Trophoblast cell (in vitro differentiated cells and primary cell): Measurements from ENCODE around the gene MAVS.

Experiments
- DNase-seq, 2 donors: peaks; one replicate each; pipeline ENCODE4 v3.0.0-alpha.2; 2016
- H2AFZ ChIP-seq: 2 replicates; pipeline ENCODE4 v1.6.1; 2013; ENCODE audit warnings: low read length, moderate library complexity, mild to moderate bottlenecking; ENCODE audit not compliant: insufficient read depth, poor library complexity
- H2AK5ac ChIP-seq: 2 replicates; pipeline ENCODE4 v1.6.1; 2013; ENCODE audit warnings: mild to moderate bottlenecking, low read length
- H2BK120ac ChIP-seq: 2 replicates; pipeline ENCODE4 v1.6.1; 2013; ENCODE audit warnings: low read length, mild to moderate bottlenecking, moderate library complexity; ENCODE audit not compliant: insufficient read depth, poor library complexity
- H2BK12ac ChIP-seq: 2 replicates; pipeline ENCODE4 v1.6.1; 2013; ENCODE audit warnings: mild to moderate bottlenecking, low read length, moderate library complexity
- H2BK5ac ChIP-seq: 2 replicates; pipeline ENCODE4 v1.6.1; 2013; ENCODE audit warnings: low read length, low read depth, moderate library complexity, mild to moderate bottlenecking; ENCODE audit not compliant: poor library complexity
- H3K14ac ChIP-seq: 2 replicates; pipeline ENCODE4 v1.6.1; 2013; ENCODE audit warnings: mild to moderate bottlenecking, low read length
- H3K18ac ChIP-seq: 2 replicates; pipeline ENCODE4 v1.6.1; 2013; ENCODE audit warnings: mild to moderate bottlenecking, low read length
- H3K23ac ChIP-seq: 2 replicates; pipeline ENCODE4 v1.6.1; 2013; ENCODE audit warnings: low read length
- H3K27ac ChIP-seq: 2 replicates; pipeline ENCODE4 v1.5.1; 2013; ENCODE audit warnings: low read depth, mild to moderate bottlenecking, inconsistent platforms, low read length, moderate library complexity
- H3K27me3 ChIP-seq: 2 replicates; pipeline ENCODE4 v1.6.1; 2013; ENCODE audit warnings: inconsistent platforms, mild to moderate bottlenecking, low read length, moderate library complexity; ENCODE audit not compliant: insufficient read depth
- H3K36me3 ChIP-seq, 2 experiments: 1 replicate in 1 of 2; 2 replicates in 1 of 2; pipeline ENCODE4 v1.6.1; 2013; ENCODE audit warnings: low read length in 2 of 2, mild to moderate bottlenecking in 2 of 2, moderate library complexity in 1 of 2; ENCODE audit not compliant: insufficient read depth in 2 of 2, control insufficient read depth in 1 of 2
- H3K4ac ChIP-seq: 2 replicates; pipeline ENCODE4 v1.6.1; 2013; ENCODE audit warnings: low read depth, mild to moderate bottlenecking, low read length, moderate library complexity
- H3K4me1 ChIP-seq, 2 experiments: 1 replicate in 1 of 2; 2 replicates in 1 of 2; pipeline ENCODE4 v1.6.1; 2013; ENCODE audit warnings: low read length in 2 of 2, mild to moderate bottlenecking in 2 of 2, moderate library complexity in 1 of 2; ENCODE audit not compliant: insufficient read depth in 2 of 2, control insufficient read depth in 1 of 2
- H3K4me2 ChIP-seq: 2 replicates; pipeline ENCODE4 v1.6.1; 2013; ENCODE audit warnings: inconsistent platforms, mild to moderate bottlenecking, low read length, moderate library complexity
- H3K4me3 ChIP-seq: 2 replicates; pipeline ENCODE4 v1.5.1; 2013; ENCODE audit warnings: mild to moderate bottlenecking, low read depth, low read length, inconsistent platforms
- H3K79me1 ChIP-seq: one replicate; pipeline ENCODE4 v1.6.1; 2013; ENCODE audit warnings: low read length
- H3K79me2 ChIP-seq: 2 replicates; pipeline ENCODE4 v1.6.1; 2013; ENCODE audit warnings: low read length, mild to moderate bottlenecking; ENCODE audit not compliant: control insufficient read depth, insufficient read depth, poor library complexity
- H3K9ac ChIP-seq: 2 replicates; pipeline ENCODE4 v1.6.1; 2013; ENCODE audit warnings: mild to moderate bottlenecking, low read length
- H3K9me3 ChIP-seq: 2 replicates; pipeline ENCODE4 v1.6.1; 2013; ENCODE audit warnings: low read depth, mild to moderate bottlenecking, control low read depth, inconsistent platforms, low read length; ENCODE audit not compliant: insufficient read depth
- H4K12ac ChIP-seq: 2 replicates; pipeline ENCODE4 v1.6.1; 2013; ENCODE audit warnings: low read depth, mild to moderate bottlenecking, low read length, moderate library complexity
- H4K8ac ChIP-seq: 2 replicates; pipeline ENCODE4 v1.6.1; 2013; ENCODE audit warnings: low read depth, mild to moderate bottlenecking, low read length, moderate library complexity
- H4K91ac ChIP-seq: one replicate; pipeline ENCODE4 v1.6.1; 2013; ENCODE audit warnings: low read depth, mild to moderate bottlenecking, low read length, moderate library complexity
- WGBS: extraction: QIAGEN DNeasy Blood & Tissue Kit; methylation state at CpG from one replicate; pipeline ENCODE4 v1.1.7; 2013; ENCODE audit warnings: missing lambda C conversion rate; ENCODE audit not compliant: insufficient read length, insufficient coverage; ENCODE audit errors: extremely low coverage; 5-methylcytosine and 5-hydroxymethylcytosine counted together

The MAVS gene

GRCh38 chr20:3909952-3910366 is 63.3 kb downstream of the MAVS start:
- Histone ChIP-seq H3K4me2 (no peak overlapping the region), H3K27ac (no peak overlapping the region), H3K9ac (no peak overlapping the region), H3K4me3 (no peak overlapping the region), H2BK120ac (no peak overlapping the region), H3K79me1 (no peaks in the 10 kb centered on the region), H2AFZ (no peak overlapping the region), H2BK12ac (no peak overlapping the region), H3K18ac (no peak overlapping the region), H3K36me3 (peaks cover 41 to 48% of the 10 kb centered on the region in 2 experiments), H2BK5ac (no peak overlapping the region), H3K23ac (no peak overlapping the region), H3K4me1 (peaks cover 0 to under 1% of the 10 kb centered on the region in 2 experiments), H3K4ac (no peak overlapping the region), H4K91ac (no peak overlapping the region), H2AK5ac (no peak overlapping the region), H4K8ac (no peak overlapping the region), H3K9me3 (no peaks in the 10 kb centered on the region), H3K79me2 (peaks cover 8% of the 10 kb centered on the region), H4K12ac (no peak overlapping the region), H3K14ac (no peak overlapping the region), H3K27me3 (no peaks in the 10 kb centered on the region)
- no peak for DNase-seq

GRCh38 chr20:3910853-3911252 is 64.2 kb downstream of the MAVS start:
- WGBS, result no CpG with 5 or more reads among the region's 2 CpGs

DNA sequence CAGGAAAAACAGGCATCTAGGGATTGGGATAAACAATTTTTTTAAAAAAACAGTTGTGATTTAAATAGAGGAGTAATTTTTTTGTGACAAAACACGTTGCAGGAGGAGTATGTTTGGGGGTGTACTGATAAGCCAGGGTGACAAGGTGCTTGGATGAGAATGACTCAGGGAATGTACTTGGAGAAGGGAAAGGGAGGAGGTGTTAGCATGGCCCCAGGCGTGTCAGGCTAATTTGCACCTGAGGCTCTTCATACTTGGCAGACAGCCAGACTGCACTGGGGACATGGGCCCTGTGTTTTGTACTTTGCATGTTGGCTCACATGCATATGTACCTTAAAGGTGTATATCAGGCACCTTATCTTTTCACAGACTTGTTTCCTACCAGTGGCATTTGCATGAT is 65.3 kb downstream of the MAVS start:
- Histone ChIP-seq H4K12ac (no peak overlapping the region), H2BK120ac (no peak overlapping the region), H3K4me2 (no peak overlapping the region), H3K4me3 (no peak overlapping the region), H3K4me1 (no peaks in the 10 kb centered on the region), H3K14ac (no peak overlapping the region), H3K9ac (no peak overlapping the region), H3K9me3 (no peaks in the 10 kb centered on the region), H3K36me3 (peaks cover 43 to 53% of the 10 kb centered on the region in 2 experiments), H3K79me1 (no peaks in the 10 kb centered on the region), H3K23ac (no peak overlapping the region), H3K18ac (no peak overlapping the region), H2AK5ac (no peak overlapping the region), H3K27me3 (no peaks in the 10 kb centered on the region), H2BK5ac (no peak overlapping the region), H3K4ac (peak overlapping the region; percentile 52), H2BK12ac (no peak overlapping the region), H3K79me2 (peaks cover 2% of the 10 kb centered on the region), H2AFZ (no peak overlapping the region), H4K91ac (no peak overlapping the region), H4K8ac (no peak overlapping the region), H3K27ac (no peak overlapping the region)
- 88% methylated on average over 1 of the region's 2 CpGs for WGBS
- DNase-seq, result peak; percentile 78 to 89

More at GRCh38 chr20:3910853-3911252, 64.2 kb downstream of the MAVS start:
- H3K9ac ChIP-seq, result no peak overlapping the region
- peaks cover 6% of the 10 kb centered on the region for H3K79me2 ChIP-seq
- H3K79me1 ChIP-seq, result no peaks in the 10 kb centered on the region
- no peak overlapping the region for H4K12ac ChIP-seq
- no peak overlapping the region for H3K23ac ChIP-seq
- no peak overlapping the region for H2BK12ac ChIP-seq
- no peak overlapping the region for H2AK5ac ChIP-seq
- no peak overlapping the region for H3K4ac ChIP-seq
- H2BK5ac ChIP-seq, result no peak overlapping the region
- H3K4me2 ChIP-seq, result no peak overlapping the region
- no peak overlapping the region for H2AFZ ChIP-seq
- H3K4me1 ChIP-seq, result no peaks in the 10 kb centered on the region
- H3K4me3 ChIP-seq, result no peak overlapping the region
- no peak overlapping the region for H3K14ac ChIP-seq
- no peaks in the 10 kb centered on the region for H3K9me3 ChIP-seq
- no peak overlapping the region for H3K27ac ChIP-seq
- DNase-seq, result no peak
- peaks cover 43 to 48% of the 10 kb centered on the region in 2 experiments for H3K36me3 ChIP-seq
- H4K8ac ChIP-seq, result no peak overlapping the region
- H3K27me3 ChIP-seq, result no peaks in the 10 kb centered on the region
- no peak overlapping the region for H2BK120ac ChIP-seq
- H4K91ac ChIP-seq, result no peak overlapping the region
- no peak overlapping the region for H3K18ac ChIP-seq

DNA sequence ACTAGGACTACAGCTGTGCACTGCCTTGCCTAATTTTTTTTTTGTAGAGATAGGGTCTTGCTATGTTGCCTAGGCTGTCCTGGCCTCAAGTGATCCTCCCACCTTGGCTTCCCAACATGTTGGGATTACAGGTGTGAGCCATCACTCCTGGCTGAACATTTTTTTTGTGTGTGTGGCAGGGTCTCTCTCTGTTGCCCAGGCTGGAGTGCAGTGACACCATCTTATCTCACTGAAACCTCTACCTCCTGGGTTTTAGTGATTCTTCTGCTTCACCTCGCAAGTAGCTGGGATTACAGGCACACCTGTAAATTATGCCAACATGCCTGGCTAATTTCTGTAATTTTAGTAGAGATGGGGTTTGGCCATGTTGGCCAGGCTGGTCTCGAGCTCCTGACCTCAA is 67.8 kb downstream of the MAVS start:
- Histone ChIP-seq H3K79me1 (no peaks in the 10 kb centered on the region), H2BK120ac (no peak overlapping the region), H3K4me1 (no peaks in the 10 kb centered on the region), H2BK12ac (no peak overlapping the region), H3K4ac (no peak overlapping the region), H3K14ac (no peak overlapping the region), H4K91ac (no peak overlapping the region), H2AFZ (no peak overlapping the region), H3K18ac (no peak overlapping the region), H4K12ac (no peak overlapping the region), H3K4me2 (no peak overlapping the region), H3K27me3 (no peaks in the 10 kb centered on the region), H3K9ac (no peak overlapping the region), H3K23ac (no peak overlapping the region), H3K9me3 (no peaks in the 10 kb centered on the region), H2BK5ac (no peak overlapping the region), H3K4me3 (no peak overlapping the region), H4K8ac (no peak overlapping the region), H3K27ac (no peak overlapping the region), H3K36me3 (peaks cover 39 to 51% of the 10 kb centered on the region in 2 experiments), H2AK5ac (no peak overlapping the region), H3K79me2 (no peaks in the 10 kb centered on the region)
- WGBS, result no CpG with 5 or more reads among the region's 2 CpGs
- DNase-seq, result no peak
